Ectodermal cell (in vitro differentiated cells): Measurements from ENCODE around the gene IFIT1B.
"Not testable (repeated sequence)": the region's sequence is repeated elsewhere in the genome, so short reads cannot be mapped to it uniquely, and the experiment has no call there.

ENCODE experiments used
- H3K27ac ChIP-seq: 2 replicates; pipeline ENCODE4 v1.7.0; 2013; ENCODE audit warnings: mild to moderate bottlenecking, low read depth, low read length; ENCODE audit not compliant: insufficient read depth, poor library complexity, severe bottlenecking
- H3K27me3 ChIP-seq: 2 replicates; pipeline ENCODE4 v1.7.0; 2013; ENCODE audit warnings: mild to moderate bottlenecking, low read length; ENCODE audit not compliant: insufficient read depth, control insufficient read depth, poor library complexity, severe bottlenecking
- H3K36me3 ChIP-seq: one replicate; pipeline ENCODE4 v1.7.0; 2013; ENCODE audit warnings: low read length; ENCODE audit not compliant: control insufficient read depth, insufficient read depth
- H3K4me1 ChIP-seq: one replicate; pipeline ENCODE4 v1.7.0; 2013; ENCODE audit warnings: low read length; ENCODE audit not compliant: control insufficient read depth, insufficient read depth
- H3K4me3 ChIP-seq: 2 replicates; pipeline ENCODE4 v1.7.0; 2013; ENCODE audit warnings: low read depth, low read length, control low read depth; ENCODE audit not compliant: insufficient read depth
- H3K9me3 ChIP-seq: 2 replicates; pipeline ENCODE4 v1.7.0; 2013; ENCODE audit warnings: mild to moderate bottlenecking, low read length, moderate library complexity; ENCODE audit not compliant: control insufficient read depth
- WGBS, 2 experiments: methylation state at CpG; one replicate each; pipeline ENCODE4 v1.1.7; 2013; ENCODE audit warnings: missing lambda C conversion rate in 2 of 2; 5-methylcytosine and 5-hydroxymethylcytosine counted together

IFIT1B gene

GRCh38 chr10:89379103-89379502 lies 1.2 kb downstream of the IFIT1B start:
- Histone ChIP-seq H3K27me3 (no peaks in the 10 kb centered on the region), H3K36me3 (no peaks in the 10 kb centered on the region), H3K27ac (no peak overlapping the region), H3K9me3 (no peaks in the 10 kb centered on the region), H3K4me1 (peaks cover 4% of the 10 kb centered on the region), H3K4me3 (no peak overlapping the region)

GRCh38 chr10:89382757-89383156 lies 4.9 kb downstream of the IFIT1B start:
- no peaks in the 10 kb centered on the region for H3K27me3 ChIP-seq
- no peaks in the 10 kb centered on the region for H3K36me3 ChIP-seq
- H3K4me1 ChIP-seq, result peaks cover 4% of the 10 kb centered on the region
- WGBS, 2 experiments, result 80 to 100% methylated on average over 1 of the region's 1 CpG
- no peak overlapping the region for H3K27ac ChIP-seq
- H3K9me3 ChIP-seq, result no peaks in the 10 kb centered on the region
- H3K4me3 ChIP-seq, result no peak overlapping the region

GRCh38 chr10:89384474-89385340 lies 6.9 kb downstream of the IFIT1B start:
- no peaks in the 10 kb centered on the region for H3K27me3 ChIP-seq
- no peak overlapping the region for H3K4me3 ChIP-seq
- WGBS, 2 experiments, result 93 to 97% methylated on average over 4 of the region's 4 CpGs
- H3K27ac ChIP-seq, result no peak overlapping the region
- H3K4me1 ChIP-seq, result no peaks in the 10 kb centered on the region
- H3K36me3 ChIP-seq, result no peaks in the 10 kb centered on the region
- no peaks in the 10 kb centered on the region for H3K9me3 ChIP-seq

- no peaks in the 10 kb centered on the region for H3K4me1 ChIP-seq
- no peak overlapping the region for H3K27ac ChIP-seq
- 90 to 92% methylated on average over 2 of the region's 2 CpGs for WGBS, 2 experiments
- no peaks in the 10 kb centered on the region for H3K27me3 ChIP-seq
- H3K9me3 ChIP-seq, result no peaks in the 10 kb centered on the region
- H3K36me3 ChIP-seq, result no peaks in the 10 kb centered on the region
- no peak overlapping the region for H3K4me3 ChIP-seq
Observed at GRCh38 chr10:89388806-89389205, 10.9 kb downstream of the IFIT1B start.

GRCh38 chr10:89389254-89389653 lies 11.4 kb downstream of the IFIT1B start:
- WGBS, 2 experiments, result 94 to 100% methylated on average over 1 of the region's 1 CpG
- H3K4me3 ChIP-seq, result no peak overlapping the region
- no peaks in the 10 kb centered on the region for H3K4me1 ChIP-seq
- H3K9me3 ChIP-seq, result no peaks in the 10 kb centered on the region
- no peak overlapping the region for H3K27ac ChIP-seq
- H3K27me3 ChIP-seq, result no peaks in the 10 kb centered on the region
- no peaks in the 10 kb centered on the region for H3K36me3 ChIP-seq

- 91 to 95% methylated on average over 5 of the region's 5 CpGs for WGBS, 2 experiments
- H3K9me3 ChIP-seq, result no peaks in the 10 kb centered on the region
- no peak overlapping the region for H3K27ac ChIP-seq
- no peak overlapping the region for H3K4me3 ChIP-seq
- H3K27me3 ChIP-seq, result no peaks in the 10 kb centered on the region
- H3K36me3 ChIP-seq, result no peaks in the 10 kb centered on the region
- no peaks in the 10 kb centered on the region for H3K4me1 ChIP-seq
Observed at GRCh38 chr10:89390476-89391225, 12.8 kb downstream of the IFIT1B start.

- H3K9me3 ChIP-seq, H3K36me3 ChIP-seq, H3K4me3 ChIP-seq, H3K4me1 ChIP-seq, H3K27me3 ChIP-seq, H3K27ac ChIP-seq: not testable (repeated sequence)
- 85 to 100% methylated on average over 3 to 4 of the region's 4 CpGs for WGBS, 2 experiments
Observed at GRCh38 chr10:89391226-89391576, 13.3 kb downstream of the IFIT1B start.

- no peaks in the 10 kb centered on the region for H3K36me3 ChIP-seq
- no peaks in the 10 kb centered on the region for H3K4me1 ChIP-seq
- no peaks in the 10 kb centered on the region for H3K9me3 ChIP-seq
- H3K27me3 ChIP-seq, result no peaks in the 10 kb centered on the region
- peak within 1 kb of the TSS; percentile 23 for H3K27ac ChIP-seq
- 15 to 18% methylated on average over 8 of the region's 8 CpGs for WGBS, 2 experiments
- H3K4me3 ChIP-seq, result peak within 1 kb of the TSS; percentile 50
Observed at GRCh38 chr10:89391907-89392756, 14.3 kb downstream of the IFIT1B start, which contains the start of gene IFIT1. IFIT1 (plus strand) TSS chr10:89392623; CDS start chr10:89392713, 90 bp downstream.

GRCh38 chr10:89392974-89393373 lies 15.1 kb downstream of the IFIT1B start:
- H3K4me3 ChIP-seq, result peak overlapping the region; percentile 50
- no peaks in the 10 kb centered on the region for H3K36me3 ChIP-seq
- H3K4me1 ChIP-seq, result no peaks in the 10 kb centered on the region
- no peaks in the 10 kb centered on the region for H3K27me3 ChIP-seq
- no peaks in the 10 kb centered on the region for H3K9me3 ChIP-seq
- WGBS, 2 experiments, result 89 to 90% methylated on average over 2 of the region's 2 CpGs
- peak overlapping the region; percentile 18 for H3K27ac ChIP-seq

GRCh38 chr10:89393898-89394297 lies 16.0 kb downstream of the IFIT1B start:
- Histone ChIP-seq H3K4me1 (no peaks in the 10 kb centered on the region), H3K27me3 (no peaks in the 10 kb centered on the region), H3K9me3 (no peaks in the 10 kb centered on the region), H3K36me3 (no peaks in the 10 kb centered on the region), H3K27ac (no peak overlapping the region), H3K4me3 (no peak overlapping the region)
- WGBS, 2 experiments, result 96 to 100% methylated on average over 1 to 2 of the region's 3 CpGs
